DOHH2 (cell line): ENCODE results near the gene NSL1.

ENCODE experiments used
- H3F3A ChIP-seq: fragments of 200-600 bp; sonication (generic), shearing (Covaris generic); 2 replicates; pipeline ENCODE4 v1.6.0; 2016; ENCODE audit warnings: antibody characterized with exemption, mild to moderate bottlenecking; ENCODE audit not compliant: control insufficient read depth, insufficient read depth
- H3K27ac ChIP-seq: fragments of 200-600 bp; sonication (generic); 2 replicates; pipeline ENCODE4 v1.5.1; 2014; ENCODE audit warnings: low read depth, mild to moderate bottlenecking, low read length, moderate library complexity
- H3K27me3 ChIP-seq: fragments of 200-600 bp; sonication (generic); 2 replicates; pipeline ENCODE4 v1.6.1; 2014; ENCODE audit warnings: mild to moderate bottlenecking, low read length, mixed read lengths; ENCODE audit not compliant: control insufficient read depth
- H3K36me3 ChIP-seq: fragments of 200-600 bp; sonication (generic); 2 replicates; pipeline ENCODE4 v1.6.1; 2014; ENCODE audit warnings: mild to moderate bottlenecking, low read length, moderate library complexity, mixed read lengths; ENCODE audit not compliant: control insufficient read depth
- H3K4me1 ChIP-seq: fragments of 200-600 bp; sonication (generic); 2 replicates; pipeline ENCODE4 v1.6.1; 2014; ENCODE audit warnings: mild to moderate bottlenecking, low read length, mixed read lengths; ENCODE audit not compliant: control insufficient read depth
- H3K4me2 ChIP-seq: fragments of 200-600 bp; sonication (generic); 2 replicates; pipeline ENCODE4 v1.6.0; 2014; ENCODE audit warnings: mild to moderate bottlenecking, low read length, moderate library complexity
- H3K4me3 ChIP-seq: fragments of 200-600 bp; sonication (generic); 2 replicates; pipeline ENCODE4 v1.5.1; 2014; ENCODE audit warnings: mild to moderate bottlenecking, low read length, mixed read lengths
- H3K79me2 ChIP-seq: fragments of 200-600 bp; sonication (generic); 2 replicates; pipeline ENCODE4 v1.6.1; 2014; ENCODE audit warnings: mild to moderate bottlenecking, low read length, mixed read lengths; ENCODE audit not compliant: control insufficient read depth
- H3K9me2 ChIP-seq: fragments of 200-600 bp; sonication (generic); replicated peaks from 2 replicates; pipeline ENCODE4 v1.6.1; 2014; ENCODE audit warnings: mild to moderate bottlenecking, low read length, mixed read lengths; ENCODE audit not compliant: control insufficient read depth
- H3K9me3 ChIP-seq: fragments of 200-600 bp; sonication (generic); 2 replicates; pipeline ENCODE4 v1.6.1; 2014; ENCODE audit warnings: antibody characterized with exemption, low read length, mixed read lengths; ENCODE audit not compliant: control insufficient read depth, insufficient read depth
- H4K20me1 ChIP-seq: fragments of 200-600 bp; sonication (generic); 2 replicates; pipeline ENCODE4 v1.6.0; 2014; ENCODE audit warnings: low read depth, mild to moderate bottlenecking, antibody characterized with exemption, low read length, moderate library complexity; ENCODE audit not compliant: control insufficient read depth, insufficient read depth
- CTCF ChIP-seq: fragments of 200-600 bp; sonication (generic); IDR thresholded peaks from one replicate; pipeline ENCODE4 v1.5.1; 2014; ENCODE audit warnings: antibody characterized with exemption, mild to moderate bottlenecking, low read depth, low read length; ENCODE audit not compliant: poor library complexity, severe bottlenecking
- EZH2phosphoT487 ChIP-seq: fragments of 200-600 bp; sonication (generic); IDR thresholded peaks from 2 replicates; pipeline ENCODE4 v1.6.1; 2017; ENCODE audit warnings: borderline replicate concordance, mild to moderate bottlenecking, antibody characterized with exemption, low read length, moderate library complexity, mixed read lengths

Gene NSL1

GRCh38 chr1:212738330-212738729 is 53.2 kb downstream of the NSL1 start:
- H3K4me3 ChIP-seq: no peak overlapping the region
- H3K36me3 ChIP-seq: no peaks in the 10 kb centered on the region
- H3K79me2 ChIP-seq: no peaks in the 10 kb centered on the region

GRCh38 chr1:212737559-212737958 is 54.0 kb downstream of the NSL1 start:
- Histone ChIP-seq H3K9me2 (no peaks in the 10 kb centered on the region), H3K36me3 (no peaks in the 10 kb centered on the region), H3K27me3 (no peaks in the 10 kb centered on the region), H3K9me3 (no peaks in the 10 kb centered on the region), H3K4me3 (no peak overlapping the region), H4K20me1 (no peaks in the 10 kb centered on the region; the same call in 1 of the 2 replicates), H3K27ac (no peak overlapping the region), H3F3A (no peaks in the 10 kb centered on the region), H3K79me2 (no peaks in the 10 kb centered on the region), H3K4me1 (no peaks in the 10 kb centered on the region), H3K4me2 (no peak overlapping the region)
- no peak for TF ChIP-seq CTCF
- no peak for TF ChIP-seq EZH2phosphoT487

More at GRCh38 chr1:212738330-212738729, 53.2 kb downstream of the NSL1 start:
- H3K27me3 ChIP-seq: no peaks in the 10 kb centered on the region
- no peaks in the 10 kb centered on the region for H3K9me3 ChIP-seq
- TF ChIP-seq CTCF: no peak
- TF ChIP-seq EZH2phosphoT487: no peak
- H3K27ac ChIP-seq: no peak overlapping the region
- no peak overlapping the region for H3K4me2 ChIP-seq
- no peaks in the 10 kb centered on the region for H3K4me1 ChIP-seq
- no peaks in the 10 kb centered on the region; the same call in 1 of the 2 replicates for H4K20me1 ChIP-seq
- H3K9me2 ChIP-seq: no peaks in the 10 kb centered on the region
- H3F3A ChIP-seq: no peaks in the 10 kb centered on the region

GRCh38 chr1:212733109-212733508 is 58.5 kb downstream of the NSL1 start:
- no peaks in the 10 kb centered on the region for H3K4me1 ChIP-seq
- H3K27ac ChIP-seq: no peak overlapping the region
- H3K4me3 ChIP-seq: no peak overlapping the region
- no peak for TF ChIP-seq EZH2phosphoT487
- no peak for TF ChIP-seq CTCF
- no peaks in the 10 kb centered on the region for H3K27me3 ChIP-seq
- no peaks in the 10 kb centered on the region for H3K36me3 ChIP-seq
- no peaks in the 10 kb centered on the region for H3K9me3 ChIP-seq
- H3K9me2 ChIP-seq: no peaks in the 10 kb centered on the region
- H3K4me2 ChIP-seq: no peak overlapping the region
- H3K79me2 ChIP-seq: no peaks in the 10 kb centered on the region
- H3F3A ChIP-seq: no peaks in the 10 kb centered on the region
- no peaks in the 10 kb centered on the region; the same call in 1 of the 2 replicates for H4K20me1 ChIP-seq

GRCh38 chr1:212731630-212732029 is 59.9 kb downstream of the NSL1 start:
- H3K79me2 ChIP-seq: no peaks in the 10 kb centered on the region
- no peak overlapping the region for H3K4me2 ChIP-seq
- H3K9me3 ChIP-seq: no peaks in the 10 kb centered on the region
- H3F3A ChIP-seq: no peaks in the 10 kb centered on the region
- no peaks in the 10 kb centered on the region for H4K20me1 ChIP-seq
- no peak overlapping the region for H3K27ac ChIP-seq
- H3K4me1 ChIP-seq: no peaks in the 10 kb centered on the region
- H3K4me3 ChIP-seq: no peak overlapping the region
- no peaks in the 10 kb centered on the region for H3K27me3 ChIP-seq
- TF ChIP-seq EZH2phosphoT487 (no peak), CTCF (no peak)
- no peaks in the 10 kb centered on the region for H3K36me3 ChIP-seq
- H3K9me2 ChIP-seq: no peaks in the 10 kb centered on the region
